HCT116 (cell line): ENCODE measurements around the gene SBF2. TPM values are rescaled to one million over a fixed set of nuclear protein-coding genes. Genes with fewer than 3 reads are reported as not detected.

Experiments used
- ATAC-seq: fragments of 200-7000 bp; cut with Tn5 transposase; 2 replicates; pipeline ENCODE4 v1.9.1; 2020; ENCODE audit warnings: mild to moderate bottlenecking, moderate library complexity
- BruUV-seq: library from RNA; stranded (reverse); fragments of 400-500 nt; replicated peaks from 2 replicates; lab custom pipeline; 2021; lab: Mats Ljungman, UMichigan
- CTCF ChIA-PET: fragments of 300-600 bp; sonication (Branson Sonifier 250); formaldehyde crosslinking; loops from one replicate; lab custom pipeline; 2021; ENCODE audit warnings: antibody characterized with exemption; lab: Charles Lee
- POLR2A ChIA-PET: fragments of 300-600, 350-600 bp; sonication (Branson Sonifier 250); formaldehyde crosslinking; loops from one replicate; lab custom pipeline; 2021; ENCODE audit warnings: antibody characterized with exemption; lab: Charles Lee
- RAD21 ChIA-PET, 2 experiments: fragments of 300-600 bp; sonication (Branson Sonifier 250); formaldehyde crosslinking; loops; one replicate each; lab custom pipeline; 2023; ENCODE audit warnings: low total read pairs in 2 of 2; ENCODE audit not compliant: uncharacterized antibody in 2 of 2, unreplicated experiment in 2 of 2, low non-redundant PET in 1 of 2; lab: Charles Lee
- DNase-seq: peaks from one replicate; pipeline ENCODE4 v3.0.0-alpha.2; 2010; ENCODE audit warnings: low read depth, low spot score
- H2AFZ ChIP-seq: fragments of 200-600 bp; shearing (Covaris generic), sonication (generic); 2 replicates; pipeline ENCODE4 v1.6.1; 2017; ENCODE audit warnings: low read depth, mixed run types, mixed read lengths, antibody characterized with exemption, low read length; ENCODE audit not compliant: poor library complexity, severe bottlenecking
- H3K27ac ChIP-seq: 2 replicates; pipeline ENCODE4 v1.5.1; 2012; ENCODE audit warnings: low read depth, low read length
- H3K27me3 ChIP-seq: fragments of 200-600 bp; sonication (generic); 2 replicates; pipeline ENCODE4 v1.6.1; 2016; ENCODE audit warnings: mixed run types, low read length, mixed read lengths; ENCODE audit not compliant: insufficient read depth
- H3K36me3 ChIP-seq, 2 experiments: fragments of 200-500 bp in 1 of 2; fragments of 200-600 bp in 1 of 2; sonication (Bioruptor generic) in 1 of 2; sonication (generic) in 1 of 2; 2 replicates each; pipeline versions ENCODE4 v1.5.1 to v1.6.1; 2014 to 2016; ENCODE audit warnings: low read length in 2 of 2, inconsistent platforms in 1 of 2, mixed read lengths in 1 of 2, mixed run types in 1 of 2; ENCODE audit not compliant: insufficient read depth in 2 of 2, control insufficient read depth in 1 of 2
- H3K4me1 ChIP-seq, 2 experiments: fragments of 200-600 bp in 1 of 2; sonication (generic) in 1 of 2; 2 replicates each; pipeline versions ENCODE4 v1.5.1 to v1.6.1; 2012 to 2017; ENCODE audit warnings: low read length in 2 of 2, inconsistent platforms in 1 of 2, mild to moderate bottlenecking in 1 of 2, mixed read lengths in 1 of 2, mixed run types in 1 of 2, moderate library complexity in 1 of 2; ENCODE audit not compliant: insufficient read depth in 2 of 2, control insufficient read depth in 1 of 2
- H3K4me2 ChIP-seq: fragments of 200-600 bp; sonication (generic); 2 replicates; pipeline ENCODE4 v1.6.1; 2017; ENCODE audit warnings: mixed run types, low read length, mixed read lengths
- H3K4me3 ChIP-seq, 2 experiments: fragments of 200-600 bp in 1 of 2; sonication (generic) in 1 of 2; replicated peaks in 1 of 2; 2 replicates each; pipeline ENCODE4 v1.5.1; 2011 to 2016; ENCODE audit warnings: low read length in 2 of 2, control low read depth in 1 of 2, low read depth in 1 of 2, mild to moderate bottlenecking in 1 of 2, mixed read lengths in 1 of 2, mixed run types in 1 of 2
- H3K79me2 ChIP-seq: fragments of 200-600 bp; sonication (generic); 2 replicates; pipeline ENCODE4 v1.6.1; 2017; ENCODE audit warnings: mild to moderate bottlenecking, mixed run types, low read length, moderate library complexity, mixed read lengths; ENCODE audit not compliant: insufficient read depth
- H3K9ac ChIP-seq: fragments of 200-600 bp; sonication (generic); 2 replicates; pipeline ENCODE4 v1.6.1; 2016; ENCODE audit warnings: low read length, mixed read lengths
- H3K9me2 ChIP-seq: fragments of 200-600 bp; sonication (generic), shearing (Covaris generic); 2 replicates; pipeline ENCODE4 v1.6.1; 2017; ENCODE audit warnings: mixed run types, mild to moderate bottlenecking, moderate library complexity; ENCODE audit not compliant: insufficient read depth
- H3K9me3 ChIP-seq, 2 experiments: fragments of 200-500 bp in 1 of 2; fragments of 200-600 bp in 1 of 2; sonication (Bioruptor generic) in 1 of 2; sonication (generic) in 1 of 2; 2 replicates each; pipeline ENCODE4 v1.6.1; 2014 to 2017; ENCODE audit warnings: low read length in 2 of 2, mixed read lengths in 2 of 2, inconsistent platforms in 1 of 2, low read depth in 1 of 2, mild to moderate bottlenecking in 1 of 2, mixed run types in 1 of 2, moderate library complexity in 1 of 2; ENCODE audit not compliant: control insufficient read depth in 1 of 2, insufficient read depth in 1 of 2
- H4K20me1 ChIP-seq: fragments of 200-600 bp; sonication (generic), shearing (Covaris generic); 2 replicates; pipeline ENCODE4 v1.6.1; 2017; ENCODE audit warnings: mixed run types, mild to moderate bottlenecking, moderate library complexity; ENCODE audit not compliant: insufficient read depth
- ATF3 ChIP-seq: IDR thresholded peaks from 2 replicates; pipeline ENCODE4 v1.6.1; 2012
- CBX3 ChIP-seq: IDR thresholded peaks from 2 replicates; pipeline ENCODE4 v1.6.1; 2012; ENCODE audit warnings: low read depth
- CEBPB ChIP-seq: IDR thresholded peaks from 2 replicates; pipeline ENCODE4 v1.6.1; 2012; ENCODE audit warnings: low read depth
- EGR1 ChIP-seq: IDR thresholded peaks from 2 replicates; pipeline ENCODE4 v1.6.1; 2012; ENCODE audit warnings: low read depth
- ELF1 ChIP-seq: IDR thresholded peaks from 2 replicates; pipeline ENCODE4 v1.6.1; 2012; ENCODE audit warnings: low read depth, borderline replicate concordance
- EZH2 ChIP-seq: fragments of 200-600 bp; sonication (generic); IDR thresholded peaks from 2 replicates; pipeline ENCODE4 v1.6.1; 2017; ENCODE audit warnings: antibody characterized with exemption, mixed run types
- FOSL1 ChIP-seq: IDR thresholded peaks from 2 replicates; pipeline ENCODE4 v1.6.1; 2012; ENCODE audit warnings: low read depth
- MAX ChIP-seq: IDR thresholded peaks from 2 replicates; pipeline ENCODE4 v1.6.1; 2012
- POLR2A ChIP-seq: IDR thresholded peaks from 2 replicates; pipeline ENCODE4 v1.7.0; 2011; ENCODE audit warnings: borderline replicate concordance; ENCODE audit not compliant: insufficient read depth, insufficient read length; ENCODE audit errors: extremely low read depth
- POLR2AphosphoS5 ChIP-seq: IDR thresholded peaks from 2 replicates; pipeline ENCODE4 v1.6.1; 2011; ENCODE audit warnings: mild to moderate bottlenecking, low read depth, low read length, moderate library complexity
- RAD21 ChIP-seq: IDR thresholded peaks from 2 replicates; pipeline ENCODE4 v1.6.1; 2012; ENCODE audit warnings: low read depth, mild to moderate bottlenecking
- REST ChIP-seq: IDR thresholded peaks from 2 replicates; pipeline ENCODE4 v1.6.1; 2012; ENCODE audit warnings: low read depth
- SIN3A ChIP-seq: IDR thresholded peaks from 2 replicates; pipeline ENCODE4 v1.6.1; 2012; ENCODE audit warnings: low read depth
- SRF ChIP-seq: IDR thresholded peaks from 2 replicates; pipeline ENCODE4 v1.6.1; 2012; ENCODE audit warnings: low read depth
- TCF7L2 ChIP-seq: IDR thresholded peaks from 2 replicates; pipeline ENCODE4 v1.7.0; 2011; ENCODE audit warnings: borderline replicate concordance, inconsistent platforms; ENCODE audit not compliant: insufficient read depth, insufficient read length; ENCODE audit errors: extremely low read depth
- YY1 ChIP-seq: IDR thresholded peaks from 2 replicates; pipeline ENCODE4 v1.6.1; 2011; ENCODE audit warnings: low read length, low read depth, moderate library complexity, mild to moderate bottlenecking; ENCODE audit not compliant: insufficient replicate concordance; ENCODE audit errors: extremely low read depth
- ZFX ChIP-seq: fragments of 450-650 bp; IDR thresholded peaks from 2 replicates; pipeline ENCODE4 v1.6.1; 2017
- ZNF274 ChIP-seq: fragments of 200-500 bp; sonication (Bioruptor generic); IDR thresholded peaks from 2 replicates; pipeline ENCODE4 v1.6.1; 2014; ENCODE audit warnings: mild to moderate bottlenecking, low read depth, low read length, inconsistent platforms
- intact Hi-C: fragments of 100-400 bp; cut with micrococcal nuclease; formaldehyde crosslinking; loops from 2 replicates; pipeline ENCODE4 v1.10.0; 2022
- total RNA-seq: library from RNA; stranded (reverse); gene quantifications from one replicate; pipeline ENCODE4 v1.2.1, GENCODE V29; 2021; ENCODE audit not compliant: unreplicated experiment

SBF2 gene
- total RNA-seq, 1 experiment from 2014 or later = 35.0 TPM

GRCh38 chr11:10261821-10262220 is 32.2 kb downstream of the SBF2 start (continued):
- TF ChIP-seq FOSL1 = no peak
- TF ChIP-seq RAD21 = no peak

GRCh38 chr11:10257478-10257877 is 36.5 kb downstream of the SBF2 start:
- ChIA-PET CTCF (no interaction called here), RAD21 (interaction anchor here in 1 of 2 experiments (0.5 kb wide), 1 partner anchor 24 kb away, joined by 3 read pairs; no protein-coding TSS in a partner anchor)
- Histone ChIP-seq H3K9me3 (no peaks in the 10 kb centered on the region), H3K79me2 (peaks cover 24% of the 10 kb centered on the region; the same call in 1 of the 2 replicates), H3K4me2 (no peak overlapping the region; the same call in 1 of the 2 replicates), H2AFZ (no peak overlapping the region), H3K4me1 (peaks cover 10 to 19% of the 10 kb centered on the region in 2 experiments; a peak in 3 of 4 replicates), H4K20me1 (no peaks in the 10 kb centered on the region), H3K36me3 (no peaks in the 10 kb centered on the region), H3K9me2 (no peaks in the 10 kb centered on the region), H3K9ac (no peak overlapping the region)
- BruUV-seq = no TSS peak
- TF ChIP-seq ZFX (no peak), SIN3A (no peak), ZNF274 (no peak), EGR1 (no peak), ELF1 (no peak), MAX (no peak), POLR2A (no peak), TCF7L2 (no peak), FOSL1 (no peak), SRF (no peak), RAD21 (no peak), CBX3 (no peak), CEBPB (no peak), REST (no peak), ATF3 (no peak), POLR2AphosphoS5 (no peak), EZH2 (no peak), YY1 (no peak)
- TF ChIP-seq, all 23 proteins: peak for 0
- Histone ChIP-seq H3K27ac (no peak overlapping the region), H3K27me3 (no peaks in the 10 kb centered on the region), H3K4me3 (no peak overlapping the region)
- DNase-seq = no peak
- intact Hi-C loops = no loop called here
- ATAC-seq = no peak
- POLR2A ChIA-PET = interaction anchor here (0.7 kb wide), 1 partner anchor 522 kb away, joined by 7 read pairs; no protein-coding TSS in a partner anchor
